H1 (cell line): ENCODE results near the gene ZNF385B. TPM values are rescaled to one million over a fixed set of nuclear protein-coding genes. Genes with fewer than 3 reads are reported as not detected.

Source experiments
- CTCF ChIA-PET: fragments of 300-600 bp; sonication (Branson Sonifier 250); formaldehyde crosslinking; loops from one replicate; lab custom pipeline; 2021; ENCODE audit not compliant: partially characterized antibody; lab: Charles Lee
- POLR2A ChIA-PET: fragments of 300-600 bp; sonication (Branson Sonifier 250); formaldehyde crosslinking; loops from one replicate; lab custom pipeline; 2021; ENCODE audit warnings: inconsistent platforms; ENCODE audit not compliant: partially characterized antibody; lab: Charles Lee
- DNase-seq, 2 experiments: peaks; one replicate each; pipeline versions ENCODE4 v3.0.0 to v3.0.0-alpha.2; 2010 to 2022; ENCODE audit warnings: low spot score in 2 of 2, low read depth in 1 of 2, mixed read lengths in 1 of 2
- FAIRE-seq: peaks from 2 replicates; lab custom pipeline; 2011; peaks lifted over from hg19 to GRCh38; lab: Jason Lieb, UNC
- H2AFZ ChIP-seq: 2 replicates; pipeline ENCODE4 v1.8.1; 2012; ENCODE audit warnings: low read length, inconsistent platforms
- H2AK5ac ChIP-seq: 2 replicates; pipeline ENCODE4 v1.6.1; 2013; ENCODE audit warnings: low read depth, low read length
- H2BK120ac ChIP-seq: replicated peaks from 2 replicates; pipeline ENCODE3; 2013; ENCODE audit warnings: low read depth, low read length, inconsistent platforms
- H2BK12ac ChIP-seq: 2 replicates; pipeline ENCODE4 v1.6.1; 2013; ENCODE audit warnings: low read depth, low read length
- H2BK15ac ChIP-seq: 2 replicates; pipeline ENCODE4 v1.6.1; 2013; ENCODE audit warnings: low read length
- H2BK20ac ChIP-seq: 2 replicates; pipeline ENCODE4 v1.6.1; 2013; ENCODE audit warnings: low read length
- H2BK5ac ChIP-seq: 2 replicates; pipeline ENCODE4 v1.6.1; 2013; ENCODE audit warnings: low read depth, low read length
- H3K14ac ChIP-seq: 2 replicates; pipeline ENCODE4 v1.6.1; 2013; ENCODE audit warnings: inconsistent platforms; ENCODE audit not compliant: insufficient read length
- H3K18ac ChIP-seq: 2 replicates; pipeline ENCODE4 v1.6.1; 2013; ENCODE audit warnings: low read length; ENCODE audit errors: extremely low read depth
- H3K23ac ChIP-seq: 2 replicates; pipeline ENCODE4 v1.6.1; 2013; ENCODE audit warnings: inconsistent platforms; ENCODE audit not compliant: insufficient read length
- H3K23me2 ChIP-seq: 2 replicates; pipeline ENCODE4 v1.6.1; 2013; ENCODE audit warnings: low read depth, low read length
- H3K27ac ChIP-seq: 2 replicates; pipeline ENCODE4 v1.6.1; 2011; ENCODE audit warnings: low read depth, low read length, inconsistent platforms
- H3K27me3 ChIP-seq, 4 experiments: replicated peaks in 1 of 4; 1 replicate in 1 of 4; 2 replicates in 3 of 4; pipeline versions ENCODE4 v1.6.1 to v1.8.1; 2011 to 2013; ENCODE audit warnings: low read length in 3 of 4, mild to moderate bottlenecking in 3 of 4, inconsistent platforms in 2 of 4, mixed read lengths in 2 of 4, moderate library complexity in 1 of 4; ENCODE audit not compliant: control insufficient read depth in 3 of 4, insufficient read depth in 3 of 4; ENCODE audit errors: extremely low read depth in 1 of 4
- H3K36me3 ChIP-seq, 4 experiments: 2 replicates each; pipeline versions ENCODE4 v1.6.1 to v1.8.1; 2011 to 2013; ENCODE audit warnings: mild to moderate bottlenecking in 4 of 4, low read length in 3 of 4, moderate library complexity in 2 of 4, control low read depth in 1 of 4, inconsistent platforms in 1 of 4; ENCODE audit not compliant: insufficient read depth in 4 of 4, control insufficient read depth in 2 of 4
- H3K4ac ChIP-seq: replicated peaks from 2 replicates; pipeline ENCODE3; 2013; ENCODE audit warnings: low read length, low read depth, mixed read lengths, inconsistent platforms; ENCODE audit not compliant: insufficient read length
- H3K4me1 ChIP-seq, 4 experiments: replicated peaks in 1 of 4; 1 replicate in 1 of 4; 2 replicates in 3 of 4; pipeline versions ENCODE4 v1.6.1 to v1.8.1; 2011 to 2013; ENCODE audit warnings: low read length in 3 of 4, inconsistent platforms in 2 of 4, mixed read lengths in 1 of 4; ENCODE audit not compliant: insufficient read depth in 4 of 4, control insufficient read depth in 3 of 4
- H3K4me2 ChIP-seq, 2 experiments: 2 replicates each; pipeline versions ENCODE4 v1.6.1 to v1.8.1; 2011 to 2013; ENCODE audit warnings: low read depth in 2 of 2, low read length in 2 of 2, control low read depth in 1 of 2, inconsistent platforms in 1 of 2, mild to moderate bottlenecking in 1 of 2; ENCODE audit not compliant: insufficient read depth in 1 of 2
- H3K4me3 ChIP-seq, 4 experiments: fragments of 200-600, 300-600 bp in 1 of 4; sonication (generic), shearing (Covaris generic), sonication (Bioruptor Twin) in 1 of 4; 2 replicates each; pipeline versions ENCODE4 v1.5.1 to v1.8.1; 2011 to 2016; ENCODE audit warnings: low read length in 4 of 4, low read depth in 3 of 4, control low read depth in 2 of 4, inconsistent platforms in 2 of 4, mild to moderate bottlenecking in 2 of 4, mixed read lengths in 1 of 4, moderate library complexity in 1 of 4; ENCODE audit not compliant: insufficient read depth in 2 of 4; ENCODE audit errors: extremely low read depth in 1 of 4
- H3K56ac ChIP-seq: replicated peaks from 2 replicates; pipeline ENCODE3; 2013; ENCODE audit warnings: low read depth, mild to moderate bottlenecking, mixed read lengths, low read length, inconsistent platforms; ENCODE audit not compliant: insufficient read length
- H3K79me1 ChIP-seq: 2 replicates; pipeline ENCODE4 v1.6.1; 2013; ENCODE audit warnings: low read depth, low read length, control low read depth
- H3K79me2 ChIP-seq, 2 experiments: 2 replicates each; pipeline versions ENCODE4 v1.6.1 to v1.8.1; 2012 to 2013; ENCODE audit warnings: low read length in 2 of 2, mild to moderate bottlenecking in 2 of 2, inconsistent platforms in 1 of 2; ENCODE audit not compliant: insufficient read depth in 2 of 2, control insufficient read depth in 1 of 2
- H3K9ac ChIP-seq, 4 experiments: replicated peaks in 1 of 4; 1 replicate in 1 of 4; 2 replicates in 3 of 4; pipeline versions ENCODE4 v1.6.1 to v1.8.1; 2011 to 2013; ENCODE audit warnings: low read depth in 3 of 4, low read length in 3 of 4, control low read depth in 2 of 4, mild to moderate bottlenecking in 2 of 4, moderate library complexity in 2 of 4, inconsistent platforms in 1 of 4; ENCODE audit errors: extremely low read depth in 1 of 4
- H3K9me3 ChIP-seq, 2 experiments: 2 replicates each; pipeline versions ENCODE4 v1.6.1 to v1.8.1; 2012 to 2013; ENCODE audit warnings: mild to moderate bottlenecking in 2 of 2, moderate library complexity in 2 of 2, control low read depth in 1 of 2, inconsistent platforms in 1 of 2, low read depth in 1 of 2, low read length in 1 of 2, mixed read lengths in 1 of 2; ENCODE audit not compliant: insufficient read depth in 2 of 2
- H4K20me1 ChIP-seq, 2 experiments: replicated peaks in 1 of 2; 2 replicates each; pipeline versions ENCODE3 to v1.8.1; 2011 to 2013; ENCODE audit warnings: inconsistent platforms in 2 of 2, low read length in 2 of 2, mild to moderate bottlenecking in 1 of 2; ENCODE audit not compliant: insufficient read depth in 2 of 2, control insufficient read depth in 1 of 2
- H4K5ac ChIP-seq: 2 replicates; pipeline ENCODE4 v1.6.1; 2013; ENCODE audit warnings: low read length, low read depth, mixed read lengths, inconsistent platforms; ENCODE audit not compliant: insufficient read length
- H4K8ac ChIP-seq: 2 replicates; pipeline ENCODE4 v1.8.0; 2013; ENCODE audit warnings: mild to moderate bottlenecking, moderate library complexity, low read length, inconsistent platforms; ENCODE audit not compliant: insufficient read depth; ENCODE audit errors: extremely low read depth
- H4K91ac ChIP-seq: replicated peaks from 2 replicates; pipeline ENCODE3; 2013; ENCODE audit warnings: low read length, mixed read lengths, inconsistent platforms; ENCODE audit not compliant: insufficient read length
- CBX8 ChIP-seq: fragments of 300-800, 300-1000 bp; sonication (generic); IDR thresholded peaks from 2 replicates; pipeline ENCODE4 v1.7.1; 2016; ENCODE audit warnings: low read depth, low read length, borderline replicate concordance
- CHD2 ChIP-seq: IDR thresholded peaks from 2 replicates; pipeline ENCODE4 v1.6.1; 2012; ENCODE audit warnings: low read length, improper control_type of control experiment
- EP300 ChIP-seq, 2 experiments: IDR thresholded peaks; 1 replicate in 1 of 2; 2 replicates in 1 of 2; pipeline ENCODE4 v1.6.1; 2011 to 2012; ENCODE audit warnings: low read depth in 2 of 2, low read length in 2 of 2, mild to moderate bottlenecking in 2 of 2, borderline replicate concordance in 1 of 2, inconsistent platforms in 1 of 2, moderate library complexity in 1 of 2
- SP2 ChIP-seq: IDR thresholded peaks from 2 replicates; pipeline ENCODE4 v1.6.1; 2012; ENCODE audit warnings: mild to moderate bottlenecking, low read length, inconsistent platforms
- TAF7 ChIP-seq: optimal IDR thresholded peaks from 2 replicates; pipeline ENCODE3; 2011; ENCODE audit warnings: low read depth, mild to moderate bottlenecking, inconsistent platforms, low read length, moderate library complexity, borderline replicate concordance
- WGBS, 2 experiments: shearing (Covaris generic) in 1 of 2; methylation state at CpG; one replicate each; pipeline versions ENCODE4 v1.1.6 to v1.1.7; 2013 to 2015; ENCODE audit warnings: low lambda C conversion rate in 2 of 2, mixed read lengths in 2 of 2, inconsistent platforms in 1 of 2, low coverage in 1 of 2, missing lambda C conversion rate in 1 of 2; ENCODE audit not compliant: insufficient replicate concordance in 2 of 2, insufficient coverage in 1 of 2, insufficient read length in 1 of 2; ENCODE audit errors: extremely low coverage in 1 of 2, missing lambda C conversion rate in 1 of 2; 5-methylcytosine and 5-hydroxymethylcytosine counted together
- polyA plus RNA-seq, 7 experiments: library from polyadenylated mRNA; depleted of rRNA in 3 of 7; stranded (reverse) in 5 of 7; unstranded in 2 of 7; fragments of >200 nt in 5 of 7; fragments of 200-250 nt in 2 of 7; gene quantifications; 1 replicate in 5 of 7; 2 replicates in 1 of 7; 4 replicates in 1 of 7; pipeline versions ENCODE4 v1.2.1 to v1.2.3, GENCODE V29; 2011 to 2013; ENCODE audit warnings: missing spikeins in 2 of 7, mixed read lengths in 2 of 7
- total RNA-seq: library from RNA; stranded (reverse); fragmentation: NEBNext Ultra II Directional; extraction: Animal tissue kit (Norgen Biotek cat#: 25700); gene quantifications from 2 replicates; pipeline ENCODE4 v1.2.1, GENCODE V29; 2021

The ZNF385B gene
- total and polyA plus RNA-seq, 2 of the 8 experiments (the other 6 are each of a cell fraction or from before 2014, with no cell fraction given), result 1.1 to 3.7 TPM

GRCh38 chr2:179694963-179695362, 166.4 kb downstream of the ZNF385B start:
- Histone ChIP-seq H2BK5ac (no peak overlapping the region), H3K79me2 (no peaks in the 10 kb centered on the region), H2BK20ac (no peak overlapping the region), H3K27me3 (no peaks in the 10 kb centered on the region), H2AFZ (no peak overlapping the region), H4K8ac (no peak overlapping the region), H4K91ac (no peak overlapping the region), H3K56ac (no peak overlapping the region), H3K79me1 (no peaks in the 10 kb centered on the region), H3K4ac (no peak overlapping the region), H4K5ac (no peak overlapping the region), H3K9ac (no peak overlapping the region), H2BK120ac (no peak overlapping the region), H3K4me2 (no peak overlapping the region), H3K18ac (no peak overlapping the region), H3K27ac (no peak overlapping the region), H3K23me2 (no peaks in the 10 kb centered on the region), H3K4me3 (no peak overlapping the region), H3K4me1 (no peaks in the 10 kb centered on the region), H4K20me1 (no peaks in the 10 kb centered on the region), H3K9me3 (no peaks in the 10 kb centered on the region), H3K14ac (no peak overlapping the region), H2BK12ac (no peak overlapping the region), H2AK5ac (no peak overlapping the region), H3K36me3 (no peaks in the 10 kb centered on the region), H2BK15ac (no peak overlapping the region), H3K23ac (no peak overlapping the region)
- no peak for FAIRE-seq
- WGBS, 2 experiments, result no CpG with 5 or more reads among the region's 1 CpG
- no peak for DNase-seq
- CTCF ChIA-PET, result interaction anchor here (1.2 kb wide), 1 partner anchor 141 kb away, joined by 3 read pairs; no protein-coding TSS in a partner anchor
- POLR2A ChIA-PET, result no interaction called here
- TF ChIP-seq SP2 (no peak), TAF7 (no peak), CBX8 (no peak), CHD2 (no peak), EP300 (IDR thresholded peaks at IDR 0.05; ENCODE audit: borderline replicate concordance in 1 of 2, low read depth in 2 of 2, low read length in 2 of 2) (no peak)
